Measurements from ENCODE around the gene AOAH.

AOAH gene

DNA sequence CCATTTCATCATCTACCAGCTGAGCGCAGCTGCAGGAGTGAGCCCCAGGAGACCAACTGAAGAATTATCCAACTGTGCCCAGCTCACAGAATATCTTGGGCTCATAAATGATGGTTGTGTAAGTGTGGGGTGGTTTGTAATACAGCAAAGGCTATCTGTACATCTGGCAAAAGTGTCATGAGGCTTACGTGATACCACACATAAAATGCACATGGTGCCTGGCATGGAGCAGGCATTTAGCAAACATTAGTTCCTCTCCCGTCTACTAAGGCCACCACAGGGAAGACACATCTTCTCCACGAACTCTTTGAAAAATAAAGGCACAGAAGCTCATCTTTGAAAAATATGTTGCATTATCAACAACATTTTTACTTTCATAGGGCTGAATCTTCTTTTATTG lies 32.3 kb downstream of the AOAH start:
- no peak overlapping the region for H3K4me3 ChIP-seq (ENCODE audit: low read length in 2 of 2)
- no peak overlapping the region for H3K9ac ChIP-seq (ENCODE audit: low read length in 2 of 2)
- no peaks in the 10 kb centered on the region for H3K27me3 ChIP-seq (ENCODE audit: control insufficient read depth in 1 of 2, insufficient read depth in 2 of 2, low read length in 2 of 2)
- H3K9me3 ChIP-seq (ENCODE audit: control insufficient read depth in 2 of 2, low read length in 2 of 2), result no peaks in the 10 kb centered on the region
- no peaks in the 10 kb centered on the region for H3K36me3 ChIP-seq (ENCODE audit: control insufficient read depth in 2 of 2, insufficient read depth in 2 of 2, low read length in 2 of 2)
- no peak overlapping the region for H3K27ac ChIP-seq (ENCODE audit: low read length)
- no peaks in the 10 kb centered on the region for H3K4me1 ChIP-seq (ENCODE audit: control insufficient read depth, insufficient read depth, low read length)

DNA sequence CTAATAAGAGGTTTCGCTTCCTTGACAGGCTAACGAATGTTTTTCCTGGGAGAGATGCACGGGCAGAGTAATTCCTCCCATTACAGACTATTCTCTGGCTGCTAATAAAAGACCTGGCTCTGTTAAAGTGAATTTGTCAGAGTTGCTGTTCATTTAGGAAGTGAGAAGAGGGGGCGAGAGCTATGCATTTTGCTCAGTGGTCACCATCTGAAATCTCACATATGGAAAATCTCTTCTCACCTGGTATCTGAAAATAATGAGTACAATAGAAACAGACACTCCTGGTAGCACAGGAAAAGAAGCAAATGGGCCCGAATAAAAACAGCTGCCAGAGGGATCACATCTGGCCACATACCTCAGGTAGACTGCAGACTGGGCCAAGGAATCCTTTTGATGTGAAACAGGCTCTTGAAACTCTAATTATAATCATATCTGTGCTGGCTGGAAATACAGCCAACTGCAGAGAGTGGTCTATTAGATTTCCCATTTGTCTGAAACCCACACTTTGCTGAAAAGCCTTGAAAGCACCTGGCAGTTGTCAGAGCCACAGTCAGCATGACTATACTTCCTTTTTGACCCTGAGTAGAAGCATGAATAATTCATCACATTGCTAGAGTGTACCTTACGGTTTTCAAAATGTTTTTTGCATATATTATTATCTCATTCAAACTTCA lies 33.6 kb downstream of the AOAH start:
- H3K27me3 ChIP-seq (ENCODE audit: control insufficient read depth in 1 of 2, insufficient read depth in 2 of 2, low read length in 2 of 2), result no peaks in the 10 kb centered on the region
- no peak overlapping the region for H3K27ac ChIP-seq (ENCODE audit: low read length)
- H3K4me3 ChIP-seq (ENCODE audit: low read length in 2 of 2), result no peak overlapping the region
- no peaks in the 10 kb centered on the region for H3K9me3 ChIP-seq (ENCODE audit: control insufficient read depth in 2 of 2, low read length in 2 of 2)
- H3K4me1 ChIP-seq (ENCODE audit: control insufficient read depth, insufficient read depth, low read length), result no peaks in the 10 kb centered on the region
- no peak overlapping the region for H3K9ac ChIP-seq (ENCODE audit: low read length in 2 of 2)
- no peaks in the 10 kb centered on the region for H3K36me3 ChIP-seq (ENCODE audit: control insufficient read depth in 2 of 2, insufficient read depth in 2 of 2, low read length in 2 of 2)

DNA sequence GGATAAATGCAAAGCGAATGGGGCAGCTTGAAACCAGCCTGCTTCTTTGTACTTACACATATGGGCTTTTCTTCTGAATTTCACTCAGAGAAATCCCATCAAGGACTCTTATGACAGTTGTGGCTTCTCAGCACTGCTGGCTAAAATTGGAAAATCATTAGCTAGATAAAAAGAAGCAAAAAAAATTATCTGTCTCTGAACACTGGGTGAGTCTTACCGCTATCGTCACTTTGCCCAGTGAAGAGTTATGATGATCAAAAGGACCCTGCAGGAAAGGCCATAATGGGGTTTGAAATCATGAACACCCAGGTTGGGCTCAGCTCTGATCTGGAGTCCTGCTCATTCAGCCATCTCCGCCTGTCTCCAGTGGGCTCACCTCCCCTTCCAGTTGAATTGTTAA lies 34.3 kb downstream of the AOAH start:
- H3K27me3 ChIP-seq (ENCODE audit: control insufficient read depth in 1 of 2, insufficient read depth in 2 of 2, low read length in 2 of 2), result no peaks in the 10 kb centered on the region
- no peaks in the 10 kb centered on the region for H3K36me3 ChIP-seq (ENCODE audit: control insufficient read depth in 2 of 2, insufficient read depth in 2 of 2, low read length in 2 of 2)
- no peak overlapping the region for H3K9ac ChIP-seq (ENCODE audit: low read length in 2 of 2)
- H3K4me3 ChIP-seq (ENCODE audit: low read length in 2 of 2), result no peak overlapping the region
- no peak overlapping the region for H3K27ac ChIP-seq (ENCODE audit: low read length)
- no peaks in the 10 kb centered on the region for H3K4me1 ChIP-seq (ENCODE audit: control insufficient read depth, insufficient read depth, low read length)
- no peaks in the 10 kb centered on the region for H3K9me3 ChIP-seq (ENCODE audit: control insufficient read depth in 2 of 2, low read length in 2 of 2)

DNA sequence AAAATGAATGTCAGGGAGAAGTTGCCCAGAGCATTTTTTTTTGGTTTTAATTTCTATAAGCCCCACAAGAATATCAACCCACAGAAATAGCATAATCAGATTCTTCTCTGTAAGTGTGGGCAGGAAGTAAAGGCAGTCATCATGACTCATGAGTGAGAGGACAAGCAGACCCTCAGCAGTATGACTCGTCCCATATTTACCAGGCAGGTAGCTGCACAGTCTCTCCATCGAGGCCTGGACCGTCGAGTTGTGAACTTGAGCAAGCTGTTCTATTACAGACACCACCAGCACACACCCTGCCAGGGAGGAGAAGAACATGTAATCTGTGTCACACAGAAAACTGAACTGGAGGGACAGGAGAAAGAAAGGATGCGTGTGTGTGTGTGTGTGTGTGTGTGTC lies 37.8 kb downstream of the AOAH start:
- no peak overlapping the region for H3K27ac ChIP-seq (ENCODE audit: low read length)
- no peak overlapping the region for H3K4me3 ChIP-seq (ENCODE audit: low read length in 2 of 2)
- no peaks in the 10 kb centered on the region for H3K9me3 ChIP-seq (ENCODE audit: control insufficient read depth in 2 of 2, low read length in 2 of 2)
- no peak overlapping the region for H3K9ac ChIP-seq (ENCODE audit: low read length in 2 of 2)
- no peaks in the 10 kb centered on the region for H3K36me3 ChIP-seq (ENCODE audit: control insufficient read depth in 2 of 2, insufficient read depth in 2 of 2, low read length in 2 of 2)
- H3K4me1 ChIP-seq (ENCODE audit: control insufficient read depth, insufficient read depth, low read length), result no peaks in the 10 kb centered on the region
- no peaks in the 10 kb centered on the region for H3K27me3 ChIP-seq (ENCODE audit: control insufficient read depth in 1 of 2, insufficient read depth in 2 of 2, low read length in 2 of 2)

DNA sequence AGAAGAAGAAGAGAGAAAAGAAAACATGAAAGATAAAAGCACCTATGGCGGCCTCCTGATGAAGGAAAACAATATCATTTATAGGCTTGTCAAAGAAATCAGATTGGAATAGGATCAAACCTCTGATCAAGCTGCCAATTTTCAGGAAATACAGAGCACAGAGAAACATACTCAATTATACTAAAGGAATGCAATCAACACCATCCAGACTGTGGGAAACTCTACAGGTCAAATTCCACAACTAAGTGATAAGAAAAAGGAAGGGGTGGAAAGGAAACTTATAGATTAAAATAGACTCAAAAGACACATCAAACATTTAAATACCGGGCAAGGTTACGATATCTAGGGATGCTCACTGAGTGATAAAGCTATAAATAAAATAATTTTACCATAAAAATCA lies 39.3 kb downstream of the AOAH start:
- Histone ChIP-seq H3K9me3 (ENCODE audit: control insufficient read depth in 2 of 2, low read length in 2 of 2) (no peaks in the 10 kb centered on the region), H3K36me3 (ENCODE audit: control insufficient read depth in 2 of 2, insufficient read depth in 2 of 2, low read length in 2 of 2) (no peaks in the 10 kb centered on the region), H3K4me3 (ENCODE audit: low read length in 2 of 2) (no peak overlapping the region), H3K9ac (ENCODE audit: low read length in 2 of 2) (no peak overlapping the region), H3K27ac (ENCODE audit: low read length) (no peak overlapping the region), H3K4me1 (ENCODE audit: control insufficient read depth, insufficient read depth, low read length) (no peaks in the 10 kb centered on the region), H3K27me3 (ENCODE audit: control insufficient read depth in 1 of 2, insufficient read depth in 2 of 2, low read length in 2 of 2) (no peaks in the 10 kb centered on the region)

DNA sequence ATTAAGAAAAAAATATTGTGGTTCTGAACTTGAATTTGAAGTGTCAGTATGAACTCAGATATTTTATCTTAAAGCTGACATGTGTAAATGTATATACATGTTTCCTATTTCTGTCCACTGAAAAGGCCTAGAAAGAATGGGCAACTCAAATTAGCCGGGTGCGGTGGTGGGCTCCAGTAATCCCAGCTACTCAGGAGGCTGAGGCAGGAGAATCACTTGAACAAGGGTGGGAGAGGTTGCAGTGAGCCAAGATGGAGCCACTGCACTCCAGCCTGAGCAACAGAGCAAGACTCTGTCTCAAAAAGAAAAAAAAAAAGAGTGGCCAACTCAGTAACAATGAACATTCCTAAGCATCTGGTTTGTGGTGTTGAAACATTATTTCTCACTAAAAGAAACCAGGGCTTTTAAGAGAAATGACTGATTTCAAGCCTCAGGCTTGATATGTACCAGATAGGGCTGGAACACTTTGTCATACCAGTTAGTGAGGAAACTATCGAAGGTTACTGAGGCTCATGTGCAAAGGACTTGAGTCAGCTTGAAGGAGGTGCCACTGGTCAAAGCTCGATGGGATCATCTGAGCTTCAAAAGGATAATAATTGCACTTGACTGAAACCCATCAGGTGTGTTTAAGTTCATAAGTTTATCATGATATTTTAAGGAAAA lies 40.5 kb downstream of the AOAH start:
- Histone ChIP-seq H3K27ac (ENCODE audit: low read length) (no peak overlapping the region), H3K4me1 (ENCODE audit: control insufficient read depth, insufficient read depth, low read length) (no peaks in the 10 kb centered on the region), H3K27me3 (ENCODE audit: control insufficient read depth in 1 of 2, insufficient read depth in 2 of 2, low read length in 2 of 2) (no peaks in the 10 kb centered on the region), H3K4me3 (ENCODE audit: low read length in 2 of 2) (no peak overlapping the region), H3K36me3 (ENCODE audit: control insufficient read depth in 2 of 2, insufficient read depth in 2 of 2, low read length in 2 of 2) (no peaks in the 10 kb centered on the region), H3K9me3 (ENCODE audit: control insufficient read depth in 2 of 2, low read length in 2 of 2) (no peaks in the 10 kb centered on the region), H3K9ac (ENCODE audit: low read length in 2 of 2) (no peak overlapping the region)

DNA sequence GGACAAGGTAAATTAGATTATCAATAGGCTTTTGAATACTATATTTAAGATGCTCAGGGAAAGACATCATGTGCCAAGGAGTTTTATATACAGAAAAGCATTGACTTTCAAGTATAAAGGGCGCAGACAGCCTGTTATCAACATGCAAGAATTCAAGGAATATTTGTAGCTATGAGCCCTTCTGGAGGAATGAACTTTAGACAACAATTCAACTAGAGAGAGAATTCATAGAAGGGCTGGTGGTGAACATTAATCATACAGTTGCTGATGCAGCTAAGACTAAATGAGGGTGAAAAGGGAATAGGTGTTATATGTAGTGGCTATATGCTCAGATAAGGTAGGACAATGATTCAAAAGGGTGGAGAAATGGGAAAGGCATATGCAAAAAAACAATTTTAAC lies 41.2 kb downstream of the AOAH start:
- Histone ChIP-seq H3K27me3 (ENCODE audit: control insufficient read depth in 1 of 2, insufficient read depth in 2 of 2, low read length in 2 of 2) (no peaks in the 10 kb centered on the region), H3K4me3 (ENCODE audit: low read length in 2 of 2) (no peak overlapping the region), H3K4me1 (ENCODE audit: control insufficient read depth, insufficient read depth, low read length) (no peaks in the 10 kb centered on the region), H3K27ac (ENCODE audit: low read length) (no peak overlapping the region), H3K9me3 (ENCODE audit: control insufficient read depth in 2 of 2, low read length in 2 of 2) (no peaks in the 10 kb centered on the region), H3K36me3 (ENCODE audit: control insufficient read depth in 2 of 2, insufficient read depth in 2 of 2, low read length in 2 of 2) (no peaks in the 10 kb centered on the region), H3K9ac (ENCODE audit: low read length in 2 of 2) (no peak overlapping the region)

DNA sequence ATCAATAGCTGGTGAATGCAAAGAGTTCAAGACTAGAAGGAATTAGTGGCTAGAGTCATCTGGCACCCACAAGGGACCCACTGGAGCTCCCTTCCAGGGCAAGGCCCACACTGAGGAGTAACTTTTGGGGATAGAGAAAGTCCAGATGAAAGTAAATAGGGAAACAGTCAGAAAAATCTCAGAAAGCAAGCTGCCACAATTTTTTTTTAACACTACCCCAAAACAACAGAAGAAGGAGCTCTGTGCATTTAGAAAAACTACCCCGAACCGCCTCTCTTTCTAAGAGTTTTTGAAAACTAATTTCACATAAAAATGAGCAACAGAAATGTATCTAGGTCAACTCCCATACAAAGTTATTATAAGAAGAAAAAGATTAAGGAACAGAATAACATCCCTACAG lies 42.2 kb downstream of the AOAH start:
- no peak overlapping the region for H3K27ac ChIP-seq (ENCODE audit: low read length)
- no peaks in the 10 kb centered on the region for H3K9me3 ChIP-seq (ENCODE audit: control insufficient read depth in 2 of 2, low read length in 2 of 2)
- H3K4me1 ChIP-seq (ENCODE audit: control insufficient read depth, insufficient read depth, low read length), result no peaks in the 10 kb centered on the region
- H3K27me3 ChIP-seq (ENCODE audit: control insufficient read depth in 1 of 2, insufficient read depth in 2 of 2, low read length in 2 of 2), result no peaks in the 10 kb centered on the region
- H3K36me3 ChIP-seq (ENCODE audit: control insufficient read depth in 2 of 2, insufficient read depth in 2 of 2, low read length in 2 of 2), result no peaks in the 10 kb centered on the region
- H3K4me3 ChIP-seq (ENCODE audit: low read length in 2 of 2), result no peak overlapping the region
- no peak overlapping the region for H3K9ac ChIP-seq (ENCODE audit: low read length in 2 of 2)

DNA sequence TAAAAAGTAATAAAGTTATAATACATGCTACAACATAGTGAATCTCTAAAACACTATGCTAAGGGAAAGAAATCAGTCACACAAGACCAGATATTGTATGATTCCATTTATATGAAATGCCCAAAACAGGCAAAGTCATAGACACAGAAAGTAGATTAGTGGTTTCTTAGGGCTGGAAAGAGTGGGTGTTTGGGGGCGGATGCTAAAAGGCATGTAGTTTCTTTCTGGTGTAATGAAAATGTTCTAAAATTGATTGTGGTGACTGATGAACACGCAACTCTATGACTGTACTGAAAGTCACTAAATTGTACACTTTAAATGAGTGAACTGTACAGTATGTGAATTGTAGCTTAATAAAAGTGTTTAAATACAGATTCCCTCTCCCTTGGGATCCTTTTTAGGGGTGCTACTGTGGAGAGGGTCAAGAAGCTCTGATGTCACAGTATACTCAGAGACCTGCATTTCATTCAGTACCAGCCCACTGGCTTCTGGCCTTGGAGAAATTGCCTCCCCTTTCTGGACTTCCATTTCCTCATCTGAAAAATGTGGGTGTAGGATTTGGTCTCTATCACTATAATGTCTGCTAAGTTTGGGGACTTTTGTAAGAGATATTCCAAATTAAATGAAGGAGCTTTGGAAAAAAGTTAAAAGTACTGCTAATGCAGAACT lies 46.4 kb downstream of the AOAH start:
- Histone ChIP-seq H3K4me3 (ENCODE audit: low read length in 2 of 2) (no peak overlapping the region), H3K36me3 (ENCODE audit: control insufficient read depth in 2 of 2, insufficient read depth in 2 of 2, low read length in 2 of 2) (no peaks in the 10 kb centered on the region), H3K9ac (ENCODE audit: low read length in 2 of 2) (no peak overlapping the region), H3K4me1 (ENCODE audit: control insufficient read depth, insufficient read depth, low read length) (no peaks in the 10 kb centered on the region), H3K9me3 (ENCODE audit: control insufficient read depth in 2 of 2, low read length in 2 of 2) (no peaks in the 10 kb centered on the region), H3K27ac (ENCODE audit: low read length) (no peak overlapping the region), H3K27me3 (ENCODE audit: control insufficient read depth in 1 of 2, insufficient read depth in 2 of 2, low read length in 2 of 2) (no peaks in the 10 kb centered on the region)

DNA sequence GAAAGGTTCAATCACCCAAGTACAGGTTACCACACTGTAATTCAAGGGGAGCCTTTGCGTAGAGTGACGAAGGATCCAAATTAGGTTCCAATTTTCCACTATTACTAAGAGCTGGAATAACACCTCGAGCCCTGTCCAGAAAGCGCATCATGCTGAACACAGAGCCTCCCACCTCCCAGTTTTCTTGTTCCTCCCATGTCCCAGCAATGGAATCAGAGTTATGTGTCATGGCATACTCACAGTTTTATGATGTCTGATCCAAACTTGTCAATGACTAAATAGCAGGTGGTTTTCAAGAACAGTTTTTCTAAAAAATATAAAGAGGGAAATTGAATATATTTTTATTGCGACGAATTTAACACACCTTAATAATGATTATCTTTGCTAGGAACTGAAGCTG lies 50.6 kb downstream of the AOAH start:
- Histone ChIP-seq H3K27ac (ENCODE audit: low read length) (no peak overlapping the region), H3K9ac (ENCODE audit: low read length in 2 of 2) (no peak overlapping the region), H3K36me3 (ENCODE audit: control insufficient read depth in 2 of 2, insufficient read depth in 2 of 2, low read length in 2 of 2) (no peaks in the 10 kb centered on the region), H3K4me1 (ENCODE audit: control insufficient read depth, insufficient read depth, low read length) (no peaks in the 10 kb centered on the region), H3K9me3 (ENCODE audit: control insufficient read depth in 2 of 2, low read length in 2 of 2) (no peaks in the 10 kb centered on the region), H3K4me3 (ENCODE audit: low read length in 2 of 2) (no peak overlapping the region), H3K27me3 (ENCODE audit: control insufficient read depth in 1 of 2, insufficient read depth in 2 of 2, low read length in 2 of 2) (no peaks in the 10 kb centered on the region)

DNA sequence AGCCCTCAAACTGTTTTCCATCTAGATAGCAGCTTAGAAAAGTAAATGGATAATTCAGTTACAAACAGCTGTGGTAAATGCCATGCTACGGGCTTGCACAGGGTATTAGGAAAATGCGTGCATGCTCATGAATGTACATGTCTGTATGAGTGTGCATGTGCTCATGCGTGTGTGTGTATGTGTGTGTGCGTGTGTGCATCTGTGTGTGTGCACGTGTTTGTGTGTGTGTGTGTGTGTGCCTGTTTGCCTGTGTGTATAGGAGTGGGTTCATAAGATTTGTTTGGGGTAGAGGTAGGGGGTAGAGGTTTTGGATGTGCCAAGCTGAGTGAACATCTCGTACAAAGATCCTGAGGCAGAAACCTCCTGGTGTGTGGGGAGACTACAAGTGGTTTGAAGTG lies 52.9 kb downstream of the AOAH start:
- H3K36me3 ChIP-seq (ENCODE audit: control insufficient read depth in 2 of 2, insufficient read depth in 2 of 2, low read length in 2 of 2), result no peaks in the 10 kb centered on the region
- no peaks in the 10 kb centered on the region for H3K27me3 ChIP-seq (ENCODE audit: control insufficient read depth in 1 of 2, insufficient read depth in 2 of 2, low read length in 2 of 2)
- no peaks in the 10 kb centered on the region for H3K9me3 ChIP-seq (ENCODE audit: control insufficient read depth in 2 of 2, low read length in 2 of 2)
- no peaks in the 10 kb centered on the region for H3K4me1 ChIP-seq (ENCODE audit: control insufficient read depth, insufficient read depth, low read length)
- H3K27ac ChIP-seq (ENCODE audit: low read length), result no peak overlapping the region
- H3K9ac ChIP-seq (ENCODE audit: low read length in 2 of 2), result no peak overlapping the region
- no peak overlapping the region for H3K4me3 ChIP-seq (ENCODE audit: low read length in 2 of 2)
